CD4-positive, alpha-beta memory T cell (primary cell): ENCODE results near the gene IKBIP. TPM values are rescaled to one million over a fixed set of nuclear protein-coding genes. Genes with fewer than 3 reads are reported as not detected.
A peak's percentile ranks its signal among the peaks of the same experiment; 100 is the strongest.

Source experiments
- CTCF ChIA-PET: fragments of 350-600 bp; sonication (Branson Sonifier 250); formaldehyde crosslinking; loops from one replicate; lab custom pipeline; 2021; ENCODE audit warnings: inconsistent platforms; ENCODE audit not compliant: partially characterized antibody; lab: Charles Lee
- POLR2A ChIA-PET: fragments of 350-600 bp; sonication (Branson Sonifier 250); formaldehyde crosslinking; loops from one replicate; lab custom pipeline; 2021; ENCODE audit not compliant: partially characterized antibody; lab: Charles Lee
- DNase-seq, 5 donors: peaks; one replicate each; pipeline versions ENCODE4 v3.0.0 to v3.0.0-alpha.2; 2020 to 2022; ENCODE audit warnings: mixed read lengths in 1 of 5
- H3K27ac ChIP-seq: one replicate; pipeline ENCODE4 v1.7.0; 2013; ENCODE audit warnings: low read depth, low read length
- H3K27me3 ChIP-seq: 2 replicates; pipeline ENCODE4 v1.7.0; 2013; ENCODE audit warnings: mild to moderate bottlenecking, low read length, moderate library complexity; ENCODE audit not compliant: insufficient read depth
- H3K36me3 ChIP-seq: 2 replicates; pipeline ENCODE4 v1.7.0; 2013; ENCODE audit warnings: mild to moderate bottlenecking, low read length, moderate library complexity; ENCODE audit not compliant: insufficient read depth
- H3K4me1 ChIP-seq: 2 replicates; pipeline ENCODE4 v1.7.0; 2013; ENCODE audit warnings: mild to moderate bottlenecking, low read length, moderate library complexity; ENCODE audit not compliant: insufficient read depth
- H3K4me3 ChIP-seq, 2 donors: one replicate each; pipeline ENCODE4 v1.7.0; 2013; ENCODE audit warnings: low read length in 2 of 2, mild to moderate bottlenecking in 1 of 2
- H3K9me3 ChIP-seq, 2 donors: one replicate each; pipeline ENCODE4 v1.7.0; 2013; ENCODE audit warnings: low read length in 2 of 2, control low read depth in 1 of 2; ENCODE audit not compliant: control insufficient read depth in 1 of 2
- H3K27ac Mint-ChIP-seq, 7 donors: one replicate each; pipeline ENCODE4 v1.8.0; 2020 to 2021; ENCODE audit warnings: mixed read lengths in 7 of 7, mild to moderate bottlenecking in 6 of 7, inconsistent platforms in 3 of 7, moderate library complexity in 3 of 7
- H3K27me3 Mint-ChIP-seq, 2 donors: one replicate each; pipeline ENCODE4 v1.8.0; 2020 to 2021; ENCODE audit warnings: mixed read lengths in 2 of 2
- H3K36me3 Mint-ChIP-seq, 2 donors: one replicate each; pipeline ENCODE4 v1.8.0; 2020 to 2021; ENCODE audit warnings: mixed read lengths in 2 of 2, inconsistent platforms in 1 of 2, mild to moderate bottlenecking in 1 of 2
- H3K4me1 Mint-ChIP-seq, 4 donors: one replicate each; pipeline ENCODE4 v1.8.0; 2020 to 2021; ENCODE audit warnings: mixed read lengths in 4 of 4, mild to moderate bottlenecking in 1 of 4
- H3K4me3 Mint-ChIP-seq, 8 donors: one replicate each; pipeline ENCODE4 v1.8.0; 2020 to 2021; ENCODE audit warnings: mixed read lengths in 8 of 8, mild to moderate bottlenecking in 7 of 8, moderate library complexity in 6 of 8, inconsistent platforms in 3 of 8
- H3K9me3 Mint-ChIP-seq, 8 donors: one replicate each; pipeline ENCODE4 v1.8.0; 2020 to 2021; ENCODE audit warnings: mixed read lengths in 8 of 8, mild to moderate bottlenecking in 5 of 8, inconsistent platforms in 3 of 8, moderate library complexity in 1 of 8
- intact Hi-C: fragments of 100-400 bp; cut with micrococcal nuclease; formaldehyde crosslinking; loops from one replicate; pipeline ENCODE4 v1.15.1; 2023
- polyA plus RNA-seq, 2 donors: library from polyadenylated mRNA; unstranded; fragments of 300-500 nt; fragmentation: Illumina TruSeq; gene quantifications; one replicate each; pipeline ENCODE4 v1.2.3, GENCODE V29; 2021
- total RNA-seq, 2 experiments: library from RNA; stranded (reverse); gene quantifications; one replicate each; pipeline ENCODE4 v1.2.3, GENCODE V29; 2021

IKBIP gene
- total RNA-seq = 1 to 10 TPM; 7.7 to 8.2 TPM
- 1 to 10 TPM; 6.5 to 7.4 TPM for polyA plus RNA-seq

- Mint-ChIP-seq H3K36me3 (peaks cover 7 to 24% of the 10 kb centered on the region in 2 donors), H3K4me1 (peaks cover 14 to 40% (median 20%) of the 10 kb centered on the region in 4 donors), H3K27me3 (no peaks in the 10 kb centered on the region), H3K9me3 (peaks cover 0 to 2% (median 0%) of the 10 kb centered on the region in 8 donors), H3K27ac (peak within 1 kb of the TSS; percentile 82 to 97 (median 96)), H3K4me3 (peak within 1 kb of the TSS; percentile 97 to 99 (median 98))
- DNase-seq = peak; percentile 94 to 98 (median 96)
- peaks cover 24% of the 10 kb centered on the region for H3K4me1 ChIP-seq
- no peaks in the 10 kb centered on the region for H3K27me3 ChIP-seq
- H3K9me3 ChIP-seq = no peaks in the 10 kb centered on the region
- H3K36me3 ChIP-seq = peaks cover 12% of the 10 kb centered on the region
- CTCF ChIA-PET = interaction anchor here (1.0 to 2.1 kb wide), 7 partner anchors 9 to 154 kb away, joined by 3 to 8 read pairs (median 3); partner anchors contain the start of gene SLC25A3
- intact Hi-C loops = loop anchor here (1.0 to 2.0 kb wide), 4 partner anchors 9 to 142 kb away; partner anchors contain the start of genes SLC25A3 and TMPO
- H3K27ac ChIP-seq = peak within 1 kb of the TSS; percentile 73
- POLR2A ChIA-PET = interaction anchor here (0.5 to 5.2 kb wide), 9 partner anchors 9 to 144 kb away, joined by 3 to 74 read pairs (median 3); partner anchors contain the start of genes SLC25A3 and TMPO
- peak within 1 kb of the TSS; percentile 92 to 93 for H3K4me3 ChIP-seq
Observed at GRCh38 chr12:98644712-98645571, at the start of gene IKBIP, which contains the start of gene APAF1. IKBIP (minus strand) TSS chr12:98644788; CDS start chr12:98644701, 87 bp downstream. APAF1 (plus strand) TSS chr12:98645290; CDS start chr12:98648360, 3,070 bp downstream.

GRCh38 chr12:98691351-98691750 lies 46.8 kb upstream of the IKBIP start:
- no peaks in the 10 kb centered on the region for H3K27me3 ChIP-seq
- Mint-ChIP-seq H3K4me1 (peaks cover 13 to 31% (median 19%) of the 10 kb centered on the region in 4 donors), H3K9me3 (peaks cover 0 to 2% (median 0%) of the 10 kb centered on the region in 8 donors), H3K36me3 (peaks cover 64 to 69% of the 10 kb centered on the region in 2 donors), H3K4me3 (no peak overlapping the region), H3K27me3 (no peaks in the 10 kb centered on the region), H3K27ac (peak overlapping the region in 4 of 7 donors; percentile 5 to 72 (median 51))
- ChIA-PET POLR2A (no interaction called here), CTCF (no interaction called here)
- no peak overlapping the region for H3K27ac ChIP-seq
- peaks cover 39% of the 10 kb centered on the region for H3K36me3 ChIP-seq
- intact Hi-C loops = no loop called here
- DNase-seq = no peak
- H3K4me1 ChIP-seq = no peaks in the 10 kb centered on the region
- no peaks in the 10 kb centered on the region for H3K9me3 ChIP-seq
- no peak overlapping the region for H3K4me3 ChIP-seq

- Histone ChIP-seq H3K9me3 (no peaks in the 10 kb centered on the region), H3K36me3 (peaks cover 51% of the 10 kb centered on the region), H3K27me3 (no peaks in the 10 kb centered on the region), H3K4me1 (no peaks in the 10 kb centered on the region), H3K4me3 (no peak overlapping the region), H3K27ac (no peak overlapping the region)
- intact Hi-C loops = no loop called here
- CTCF ChIA-PET = interaction anchor here (0.6 kb wide), 1 partner anchor 310 kb away, joined by 3 read pairs; no protein-coding TSS in a partner anchor
- Mint-ChIP-seq H3K4me1 (peaks cover 0 to 11% (median 5%) of the 10 kb centered on the region in 4 donors), H3K27ac (no peak overlapping the region), H3K36me3 (peaks cover 66% of the 10 kb centered on the region in 2 donors), H3K4me3 (no peak overlapping the region), H3K9me3 (no peaks in the 10 kb centered on the region), H3K27me3 (no peaks in the 10 kb centered on the region)
- no peak for DNase-seq
- POLR2A ChIA-PET = no interaction called here
Observed at GRCh38 chr12:98686603-98687002, 42.0 kb upstream of the IKBIP start.

- ChIA-PET CTCF (interaction anchor here (1.0 kb wide), 1 partner anchor 46 kb away, joined by 3 read pairs; no protein-coding TSS in a partner anchor), POLR2A (no interaction called here)
- no peak for DNase-seq
- Mint-ChIP-seq H3K36me3 (peaks cover 51 to 63% of the 10 kb centered on the region in 2 donors), H3K4me3 (no peak overlapping the region), H3K9me3 (no peaks in the 10 kb centered on the region), H3K4me1 (peaks cover 0 to 3% (median 0%) of the 10 kb centered on the region in 4 donors), H3K27ac (no peak overlapping the region), H3K27me3 (no peaks in the 10 kb centered on the region)
- intact Hi-C loops = no loop called here
- Histone ChIP-seq H3K36me3 (peaks cover 57% of the 10 kb centered on the region), H3K9me3 (no peaks in the 10 kb centered on the region), H3K27me3 (no peaks in the 10 kb centered on the region), H3K4me3 (no peak overlapping the region), H3K4me1 (no peaks in the 10 kb centered on the region), H3K27ac (no peak overlapping the region)
Observed at GRCh38 chr12:98684199-98684598, 39.6 kb upstream of the IKBIP start.

- DNase-seq = no peak
- no peaks in the 10 kb centered on the region for H3K27me3 Mint-ChIP-seq
- no peak overlapping the region for H3K27ac Mint-ChIP-seq
- intact Hi-C loops = no loop called here
- peaks cover 0 to 3% (median 0%) of the 10 kb centered on the region in 4 donors for H3K4me1 Mint-ChIP-seq
- Histone ChIP-seq H3K27ac (no peak overlapping the region), H3K27me3 (no peaks in the 10 kb centered on the region), H3K36me3 (peaks cover 37% of the 10 kb centered on the region), H3K4me1 (no peaks in the 10 kb centered on the region), H3K4me3 (no peak overlapping the region), H3K9me3 (no peaks in the 10 kb centered on the region)
- POLR2A ChIA-PET = no interaction called here
- H3K4me3 Mint-ChIP-seq = no peak overlapping the region
- CTCF ChIA-PET = interaction anchor here (1.3 kb wide), 1 partner anchor 29 kb away, joined by 3 read pairs; no protein-coding TSS in a partner anchor
- H3K9me3 Mint-ChIP-seq = no peaks in the 10 kb centered on the region
- peaks cover 42 to 56% of the 10 kb centered on the region in 2 donors for H3K36me3 Mint-ChIP-seq
Observed at GRCh38 chr12:98679611-98680005, 35.0 kb upstream of the IKBIP start.

- Histone ChIP-seq H3K27me3 (no peaks in the 10 kb centered on the region), H3K4me1 (no peaks in the 10 kb centered on the region), H3K36me3 (peaks cover 36% of the 10 kb centered on the region), H3K27ac (no peak overlapping the region), H3K4me3 (no peak overlapping the region), H3K9me3 (no peaks in the 10 kb centered on the region)
- Mint-ChIP-seq H3K36me3 (peaks cover 43 to 58% of the 10 kb centered on the region in 2 donors), H3K9me3 (no peaks in the 10 kb centered on the region), H3K4me1 (peaks cover 0 to 5% (median 0%) of the 10 kb centered on the region in 4 donors), H3K4me3 (no peak overlapping the region), H3K27me3 (no peaks in the 10 kb centered on the region), H3K27ac (peak overlapping the region in 1 of 7 donors; percentile 29)
- intact Hi-C loops = no loop called here
- CTCF ChIA-PET = interaction anchor here (1.3 kb wide), 1 partner anchor 28 kb away, joined by 3 read pairs; no protein-coding TSS in a partner anchor
- POLR2A ChIA-PET = no interaction called here
- no peak for DNase-seq
Observed at GRCh38 chr12:98678946-98679610, 34.5 kb upstream of the IKBIP start.
